Endothelial cell of umbilical vein (primary cell): ENCODE results near the gene KCNQ5.

Experiments
- CTCF ChIP-seq, 2 donors: IDR thresholded peaks; 1 replicate in 1 of 2; 2 replicates in 1 of 2; pipeline ENCODE4 v1.5.1; 2011; ENCODE audit warnings: low read length in 2 of 2, mild to moderate bottlenecking in 2 of 2, moderate library complexity in 2 of 2, control low read depth in 1 of 2, inconsistent platforms in 1 of 2, low read depth in 1 of 2; ENCODE audit not compliant: insufficient read depth in 1 of 2; ENCODE audit errors: extremely low read depth in 1 of 2
- EZH2 ChIP-seq: IDR thresholded peaks from 2 replicates; pipeline ENCODE4 v1.6.1; 2012; ENCODE audit warnings: borderline replicate concordance, low read depth, mild to moderate bottlenecking, moderate library complexity, low read length, inconsistent platforms; ENCODE audit not compliant: severe bottlenecking
- FOS ChIP-seq: IDR thresholded peaks from 2 replicates; pipeline ENCODE4 v1.6.1; 2011; ENCODE audit warnings: mild to moderate bottlenecking, low read length, moderate library complexity, borderline replicate concordance; ENCODE audit not compliant: insufficient read depth
- GATA2 ChIP-seq: IDR thresholded peaks from 2 replicates; pipeline ENCODE4 v1.7.0; 2011; ENCODE audit warnings: low read depth, mild to moderate bottlenecking, moderate library complexity, mixed read lengths, low read length; ENCODE audit not compliant: insufficient read length, insufficient read depth
- JUN ChIP-seq: IDR thresholded peaks from 2 replicates; pipeline ENCODE4 v1.6.1; 2011; ENCODE audit warnings: borderline replicate concordance, low read depth; ENCODE audit not compliant: insufficient read length, insufficient read depth
- MYC ChIP-seq: IDR thresholded peaks from one replicate; pipeline ENCODE4 v1.6.1; 2011; ENCODE audit warnings: mild to moderate bottlenecking, low read depth, low read length
- POLR2A ChIP-seq: IDR thresholded peaks from 2 replicates; pipeline ENCODE4 v1.6.1; 2012; ENCODE audit warnings: low read depth, mild to moderate bottlenecking, control low read depth, low read length
- POLR2AphosphoS5 ChIP-seq: IDR thresholded peaks from 2 replicates; pipeline ENCODE4 v1.6.1; 2012; ENCODE audit warnings: low read depth, mild to moderate bottlenecking, control low read depth, low read length, moderate library complexity; ENCODE audit not compliant: insufficient read depth

GRCh38 chr6:72952808-72953630 lies 331.2 kb downstream of the KCNQ5 start:
- no peak for TF ChIP-seq CTCF (IDR thresholded peaks at IDR 0.05; ENCODE audit: extremely low read depth in 1 of 2, insufficient read depth in 1 of 2, low read depth in 1 of 2, low read length in 2 of 2)
- no peak for TF ChIP-seq POLR2AphosphoS5
- no peak for TF ChIP-seq EZH2
- peak; percentile 82 for TF ChIP-seq JUN
- TF ChIP-seq POLR2A = no peak
- TF ChIP-seq FOS = peak; percentile 46
- TF ChIP-seq MYC = no peak
- peak; percentile 73 for TF ChIP-seq GATA2
